Activated naive CD8-positive, alpha-beta T cell treated with anti-CD3 and anti-CD28 coated beads, Interleukin-2, amount 10 ng/mL, durations not matched to agents 7 days and 5 days (primary cell): ENCODE results near the gene CLEC2L. TPM values are rescaled to one million over a fixed set of nuclear protein-coding genes. Genes with fewer than 3 reads are reported as not detected.

Experiments used
- ATAC-seq: fragments of 150-1000 bp; cut with Tn5 transposase; one replicate; pipeline ENCODE4 v1.10.0; 2021; ENCODE audit warnings: low read depth, moderate library complexity
- POLR2A ChIA-PET: fragments of 350-600 bp; sonication (Branson Sonifier 250); formaldehyde crosslinking; loops from one replicate; lab custom pipeline; 2021; ENCODE audit warnings: antibody characterized with exemption; lab: Charles Lee
- DNase-seq: peaks from one replicate; pipeline ENCODE4 v3.0.0; 2021
- H3K27ac Mint-ChIP-seq: one replicate; pipeline ENCODE4 v1.8.0; 2022; ENCODE audit warnings: mild to moderate bottlenecking, mixed read lengths
- H3K27me3 Mint-ChIP-seq: one replicate; pipeline ENCODE4 v1.8.0; 2022; ENCODE audit warnings: mild to moderate bottlenecking, moderate library complexity, mixed read lengths
- H3K36me3 Mint-ChIP-seq: one replicate; pipeline ENCODE4 v1.8.0; 2021; ENCODE audit warnings: mild to moderate bottlenecking, mixed read lengths
- H3K4me1 Mint-ChIP-seq: one replicate; pipeline ENCODE4 v1.8.0; 2021; ENCODE audit warnings: mixed read lengths
- H3K4me3 Mint-ChIP-seq: one replicate; pipeline ENCODE4 v1.8.0; 2022; ENCODE audit warnings: mild to moderate bottlenecking, moderate library complexity, mixed read lengths
- H3K9me3 Mint-ChIP-seq: one replicate; pipeline ENCODE4 v1.8.0; 2021; ENCODE audit warnings: mixed read lengths
- total RNA-seq, 2 experiments: library from RNA; stranded (reverse); gene quantifications; one replicate each; pipeline ENCODE4 v1.2.3, GENCODE V29; 2021

Gene CLEC2L
- total RNA-seq, 2 experiments from 2014 or later: not detected

DNA sequence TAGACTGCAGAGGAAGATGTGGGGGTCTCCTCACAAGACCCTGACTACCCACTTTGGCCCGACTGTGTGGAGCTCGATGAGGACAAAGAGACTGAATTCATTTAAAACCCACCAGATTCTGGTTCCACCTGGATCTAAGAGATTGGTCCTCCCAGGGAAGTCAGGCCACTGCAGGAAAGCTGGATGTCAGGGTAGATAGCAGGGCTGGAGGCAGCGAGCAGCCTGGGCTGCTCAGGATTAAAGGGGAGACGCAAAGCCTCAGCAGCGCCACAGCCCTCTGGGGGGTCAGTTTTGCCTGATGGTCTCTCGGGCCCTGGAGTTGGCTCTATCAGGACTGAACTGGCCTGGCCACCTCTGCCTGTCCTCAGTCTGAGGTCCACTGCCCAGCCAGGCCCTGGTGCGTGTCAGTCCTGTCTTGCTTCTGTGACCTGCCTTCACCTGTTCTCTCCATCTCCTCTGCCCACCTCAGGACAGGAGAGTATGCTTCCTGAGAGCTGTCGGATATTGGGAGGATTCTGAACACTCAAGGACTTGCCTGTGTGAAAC is 27.8 kb upstream of the CLEC2L start:
- ATAC-seq (no peak), DNase-seq (no peak)
- Mint-ChIP-seq H3K4me3 (peak overlapping the region; percentile 18), H3K4me1 (peaks cover 18% of the 10 kb centered on the region), H3K36me3 (no peaks in the 10 kb centered on the region), H3K9me3 (no peaks in the 10 kb centered on the region), H3K27me3 (peaks cover 9% of the 10 kb centered on the region), H3K27ac (peak overlapping the region; percentile 63)
- POLR2A ChIA-PET: no interaction called here

DNA sequence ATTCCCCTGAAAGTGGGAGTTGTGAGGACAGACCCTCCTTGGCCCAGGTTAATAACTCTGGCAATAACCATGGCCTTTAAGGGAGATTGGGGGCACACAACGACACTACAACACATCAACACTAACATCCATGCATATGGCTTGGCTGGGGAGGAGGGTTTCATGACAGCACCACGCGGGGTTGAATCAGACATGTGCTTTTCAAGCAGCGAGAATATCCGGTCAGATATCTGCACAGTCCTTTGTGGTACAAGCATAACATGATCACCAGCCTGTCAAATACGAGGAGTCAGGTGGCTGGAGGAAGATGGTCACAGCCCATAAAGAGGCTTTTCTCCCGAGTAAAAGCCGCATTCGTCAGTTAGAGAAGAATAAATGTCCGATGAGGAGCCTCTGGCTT is 27.0 kb upstream of the CLEC2L start:
- peaks cover 18% of the 10 kb centered on the region for H3K4me1 Mint-ChIP-seq
- DNase-seq: no peak
- POLR2A ChIA-PET: no interaction called here
- no peak overlapping the region for H3K27ac Mint-ChIP-seq
- no peaks in the 10 kb centered on the region for H3K9me3 Mint-ChIP-seq
- no peak overlapping the region for H3K4me3 Mint-ChIP-seq
- no peak for ATAC-seq
- peaks cover 9% of the 10 kb centered on the region for H3K27me3 Mint-ChIP-seq
- no peaks in the 10 kb centered on the region for H3K36me3 Mint-ChIP-seq

GRCh38 chr7:139500770-139501138 is 22.7 kb upstream of the CLEC2L start:
- peaks cover 11% of the 10 kb centered on the region for H3K27me3 Mint-ChIP-seq
- POLR2A ChIA-PET: no interaction called here
- H3K27ac Mint-ChIP-seq: no peak overlapping the region
- H3K9me3 Mint-ChIP-seq: no peaks in the 10 kb centered on the region
- no peaks in the 10 kb centered on the region for H3K36me3 Mint-ChIP-seq
- ATAC-seq: no peak
- H3K4me1 Mint-ChIP-seq: peaks cover 3% of the 10 kb centered on the region
- no peak for DNase-seq
- no peak overlapping the region for H3K4me3 Mint-ChIP-seq

DNA sequence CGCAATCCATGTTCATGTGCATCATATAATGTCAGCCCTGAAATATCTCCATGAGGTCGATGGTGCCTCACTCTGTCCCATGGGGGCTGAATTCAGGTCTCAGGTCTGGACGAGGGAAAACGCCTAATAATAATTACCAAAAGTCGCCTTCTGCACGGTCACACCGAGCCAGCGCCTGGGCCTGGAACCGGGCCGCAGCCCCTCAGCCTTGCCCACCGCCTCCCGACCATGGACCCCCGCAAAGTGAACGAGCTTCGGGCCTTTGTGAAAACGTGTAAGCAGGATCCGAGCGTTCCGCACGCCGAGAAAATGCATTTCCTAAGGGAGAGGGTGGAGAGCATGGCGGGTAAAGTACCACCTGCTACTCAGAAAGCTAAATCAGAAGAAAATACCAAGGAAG is 21.3 kb upstream of the CLEC2L start:
- Mint-ChIP-seq H3K27me3 (peaks cover 11% of the 10 kb centered on the region), H3K4me3 (no peak overlapping the region), H3K9me3 (no peaks in the 10 kb centered on the region), H3K36me3 (no peaks in the 10 kb centered on the region), H3K4me1 (peaks cover 3% of the 10 kb centered on the region), H3K27ac (no peak overlapping the region)
- POLR2A ChIA-PET: no interaction called here
- ATAC-seq (no peak), DNase-seq (no peak)

GRCh38 chr7:139505563-139505962 is 17.9 kb upstream of the CLEC2L start:
- DNase-seq (no peak), ATAC-seq (no peak)
- Mint-ChIP-seq H3K36me3 (no peaks in the 10 kb centered on the region), H3K27me3 (peaks cover 3% of the 10 kb centered on the region), H3K9me3 (no peaks in the 10 kb centered on the region), H3K27ac (no peak overlapping the region), H3K4me3 (no peak overlapping the region), H3K4me1 (no peaks in the 10 kb centered on the region)
- POLR2A ChIA-PET: no interaction called here

DNA sequence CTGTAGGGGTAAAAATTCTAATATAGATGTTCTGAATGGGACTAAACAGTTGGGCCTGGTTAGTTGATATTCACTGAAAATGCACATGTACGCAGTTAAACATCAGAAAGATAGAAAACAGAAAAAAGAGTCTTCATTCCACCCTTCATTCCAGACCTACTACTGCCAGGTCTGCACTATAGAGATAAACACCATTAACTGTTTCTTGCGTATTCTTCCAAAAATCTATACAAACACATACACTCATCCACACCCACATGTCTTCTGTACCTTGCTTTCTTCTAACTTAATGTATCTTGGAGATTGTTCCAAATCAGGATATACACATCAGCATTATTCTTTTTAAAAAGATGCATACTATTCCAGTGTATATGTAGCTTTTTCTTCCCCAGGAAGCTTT is 13.9 kb upstream of the CLEC2L start:
- H3K4me3 Mint-ChIP-seq: no peak overlapping the region
- no peak overlapping the region for H3K27ac Mint-ChIP-seq
- H3K36me3 Mint-ChIP-seq: no peaks in the 10 kb centered on the region
- no peaks in the 10 kb centered on the region for H3K9me3 Mint-ChIP-seq
- POLR2A ChIA-PET: no interaction called here
- no peaks in the 10 kb centered on the region for H3K4me1 Mint-ChIP-seq
- DNase-seq (no peak), ATAC-seq (no peak)
- peaks cover 2% of the 10 kb centered on the region for H3K27me3 Mint-ChIP-seq

DNA sequence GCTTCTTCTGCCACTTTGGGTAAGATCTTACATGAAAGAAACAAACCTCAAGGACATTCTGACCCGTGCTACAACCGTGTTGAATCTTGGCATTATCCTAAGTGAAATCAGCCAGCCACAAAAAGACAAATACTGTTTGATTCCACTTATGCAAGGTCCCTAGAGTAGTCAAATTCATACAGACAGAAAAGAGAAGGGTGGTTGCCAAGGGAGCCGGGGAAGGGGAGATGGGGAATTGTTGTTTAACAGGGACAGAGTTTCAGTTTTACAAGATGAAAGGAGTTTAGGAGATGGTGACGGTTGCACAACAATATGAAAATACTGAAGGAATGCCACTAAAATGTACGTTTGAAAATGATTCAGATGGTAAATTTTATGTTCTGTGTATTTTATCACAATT is 12.2 kb upstream of the CLEC2L start:
- POLR2A ChIA-PET: no interaction called here
- H3K27me3 Mint-ChIP-seq: peaks cover 2% of the 10 kb centered on the region

GRCh38 chr7:139515266-139515665 is 8.2 kb upstream of the CLEC2L start:
- Mint-ChIP-seq H3K27ac (no peak overlapping the region), H3K27me3 (peaks cover 2% of the 10 kb centered on the region), H3K4me1 (peaks cover 2% of the 10 kb centered on the region), H3K36me3 (no peaks in the 10 kb centered on the region), H3K9me3 (no peaks in the 10 kb centered on the region), H3K4me3 (no peak overlapping the region)
- ATAC-seq: no peak
- POLR2A ChIA-PET: no interaction called here
- DNase-seq: no peak

More for the DNA sequence above, 12.2 kb upstream of the CLEC2L start:
- Mint-ChIP-seq H3K9me3 (no peaks in the 10 kb centered on the region), H3K27ac (no peak overlapping the region), H3K36me3 (no peaks in the 10 kb centered on the region), H3K4me3 (no peak overlapping the region), H3K4me1 (no peaks in the 10 kb centered on the region)
- no peak for DNase-seq
- ATAC-seq: no peak

- no peak for ATAC-seq
- Mint-ChIP-seq H3K36me3 (no peaks in the 10 kb centered on the region), H3K4me1 (peaks cover 5% of the 10 kb centered on the region), H3K9me3 (peaks cover 2% of the 10 kb centered on the region), H3K27me3 (peaks cover 45% of the 10 kb centered on the region), H3K4me3 (no peak overlapping the region), H3K27ac (no peak overlapping the region)
- DNase-seq: no peak
- POLR2A ChIA-PET: no interaction called here
Observed at GRCh38 chr7:139521439-139521838, 2.0 kb upstream of the CLEC2L start.

DNA sequence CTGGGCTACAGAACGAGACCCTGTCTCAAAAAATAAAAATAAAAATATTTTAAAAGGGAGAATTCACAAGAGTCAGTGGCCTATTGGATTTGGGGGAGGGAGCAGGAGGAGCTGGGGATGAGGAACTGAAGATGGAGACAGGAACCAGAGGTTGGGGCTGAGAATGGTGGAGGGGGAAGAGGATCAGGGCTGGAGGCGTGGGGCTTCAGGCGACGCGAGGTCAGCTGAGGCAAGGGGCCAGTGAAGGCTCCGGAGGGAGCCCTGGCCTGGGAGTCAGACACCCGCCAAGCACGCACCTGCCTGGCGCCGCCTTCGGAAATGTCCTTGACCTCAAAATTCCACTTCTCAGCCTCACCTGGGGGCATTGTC is 671 bp upstream of the CLEC2L start:
- peaks cover 5% of the 10 kb centered on the region for H3K4me1 Mint-ChIP-seq
- no peak overlapping the region for H3K27ac Mint-ChIP-seq
- DNase-seq (no peak), ATAC-seq (no peak)
- POLR2A ChIA-PET: no interaction called here
- H3K9me3 Mint-ChIP-seq: peaks cover 2% of the 10 kb centered on the region
- peaks cover 49% of the 10 kb centered on the region for H3K27me3 Mint-ChIP-seq
- H3K36me3 Mint-ChIP-seq: no peaks in the 10 kb centered on the region
- H3K4me3 Mint-ChIP-seq: no peak overlapping the region

DNA sequence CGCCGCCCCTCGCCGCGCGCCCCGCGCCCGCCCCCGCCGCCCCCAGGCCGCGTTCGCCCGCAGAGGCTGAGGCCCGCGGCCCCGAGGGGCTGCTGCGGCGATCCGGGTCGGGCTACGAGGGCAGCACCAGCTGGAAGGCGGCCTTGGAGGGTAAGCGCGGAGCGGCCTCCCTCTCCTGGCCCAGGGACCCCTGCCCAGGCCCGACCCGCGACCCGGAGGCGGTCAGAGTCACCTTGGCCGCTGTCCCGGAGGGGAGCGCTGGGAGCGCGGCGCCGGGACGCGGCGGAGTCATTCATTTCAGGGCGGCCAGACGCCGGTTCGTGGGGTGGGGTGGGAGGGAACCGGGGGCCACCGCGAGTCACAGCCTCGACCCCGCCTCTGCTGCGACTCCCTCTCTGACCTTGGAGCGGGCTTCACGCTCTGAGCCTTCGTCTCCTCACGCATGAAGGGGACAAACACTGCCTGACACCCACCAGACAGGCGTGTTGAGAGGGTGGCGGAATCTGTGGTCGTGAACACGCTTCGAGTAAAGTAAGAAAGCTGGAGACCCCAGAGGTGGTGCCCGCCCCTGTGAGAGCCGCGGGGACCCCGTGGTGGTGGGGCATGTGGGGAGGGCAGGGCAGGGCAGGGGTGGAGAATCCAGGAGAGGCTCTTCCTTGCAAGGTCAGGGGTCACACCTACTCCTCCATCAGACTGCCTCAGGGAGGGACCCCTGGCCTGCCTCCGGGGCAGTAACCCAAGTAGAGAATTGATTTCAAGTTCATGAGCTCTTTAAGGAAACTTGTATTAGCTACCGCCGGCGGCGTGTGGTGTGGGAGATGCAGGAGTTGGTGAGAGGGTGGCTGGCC is 707 bp downstream of the CLEC2L start:
- Mint-ChIP-seq H3K4me3 (no peak overlapping the region), H3K36me3 (no peaks in the 10 kb centered on the region), H3K27ac (no peak overlapping the region), H3K9me3 (peaks cover 2% of the 10 kb centered on the region), H3K27me3 (peaks cover 49% of the 10 kb centered on the region), H3K4me1 (peaks cover 5% of the 10 kb centered on the region)
- DNase-seq (no peak), ATAC-seq (no peak)
- POLR2A ChIA-PET: no interaction called here

- no peaks in the 10 kb centered on the region for H3K36me3 Mint-ChIP-seq
- peaks cover 5% of the 10 kb centered on the region for H3K4me1 Mint-ChIP-seq
- DNase-seq: no peak
- peaks cover 55% of the 10 kb centered on the region for H3K27me3 Mint-ChIP-seq
- ATAC-seq: no peak
- no peak overlapping the region for H3K4me3 Mint-ChIP-seq
- POLR2A ChIA-PET: no interaction called here
- no peak overlapping the region for H3K27ac Mint-ChIP-seq
- peaks cover 2% of the 10 kb centered on the region for H3K9me3 Mint-ChIP-seq
Observed at GRCh38 chr7:139525239-139525638, 1.8 kb downstream of the CLEC2L start.

DNA sequence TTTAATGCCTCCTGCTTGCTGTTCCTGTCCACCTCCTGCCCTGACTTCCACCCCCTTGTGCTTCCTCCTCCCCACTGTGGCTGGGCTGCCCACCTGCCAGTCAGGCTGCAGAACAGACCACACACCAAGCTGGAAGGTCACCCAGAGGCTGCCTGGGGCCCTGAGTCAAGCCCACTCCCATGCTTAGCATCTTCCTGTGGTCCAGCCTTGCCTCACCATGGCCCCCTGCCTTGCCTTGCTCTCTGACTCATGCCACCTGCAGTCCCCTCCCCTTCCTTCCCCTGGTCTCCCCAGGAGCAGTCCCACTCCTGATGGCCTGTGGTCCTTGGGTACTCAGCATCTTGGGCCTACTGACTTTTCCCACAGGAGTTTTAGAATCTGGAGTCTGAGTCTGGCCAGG is 2.3 kb downstream of the CLEC2L start:
- Mint-ChIP-seq H3K36me3 (no peaks in the 10 kb centered on the region), H3K9me3 (peaks cover 2% of the 10 kb centered on the region), H3K4me1 (peaks cover 5% of the 10 kb centered on the region), H3K27ac (no peak overlapping the region), H3K27me3 (peaks cover 53% of the 10 kb centered on the region), H3K4me3 (no peak overlapping the region)
- DNase-seq: no peak
- no peak for ATAC-seq
- POLR2A ChIA-PET: no interaction called here
